HG02763 (cell line): ENCODE measurements around the gene KCNQ1.

ENCODE experiments used
- ATAC-seq: cut with Tn5 transposase; IDR thresholded peaks from one replicate; pipeline ENCODE4 v1.9.1; 2021; ENCODE audit warnings: mild to moderate bottlenecking, moderate library complexity; ENCODE audit not compliant: unreplicated experiment

The KCNQ1 gene

GRCh38 chr11:2507945-2508749 is 63.3 kb downstream of the KCNQ1 start:
- ATAC-seq = no peak

DNA sequence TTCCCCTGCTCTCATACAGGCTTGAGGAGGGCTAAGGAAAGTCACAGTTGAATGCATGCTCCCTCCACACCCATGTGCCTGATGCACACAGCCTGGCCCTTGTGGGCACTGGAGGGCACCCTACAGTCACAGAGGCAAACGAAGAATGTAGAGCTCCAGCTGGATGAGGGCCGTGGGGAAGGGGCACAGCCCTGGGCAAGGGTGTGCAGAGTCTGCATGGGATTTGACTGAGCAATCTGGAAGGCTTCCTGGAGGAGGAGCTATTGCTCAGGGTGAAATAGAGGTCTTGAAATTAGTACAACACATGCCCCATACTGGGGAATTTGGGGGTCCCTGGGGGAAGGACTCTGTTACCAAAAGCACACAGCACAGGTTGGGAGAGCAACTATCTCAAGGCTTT is 64.0 kb downstream of the KCNQ1 start:
- no peak for ATAC-seq

DNA sequence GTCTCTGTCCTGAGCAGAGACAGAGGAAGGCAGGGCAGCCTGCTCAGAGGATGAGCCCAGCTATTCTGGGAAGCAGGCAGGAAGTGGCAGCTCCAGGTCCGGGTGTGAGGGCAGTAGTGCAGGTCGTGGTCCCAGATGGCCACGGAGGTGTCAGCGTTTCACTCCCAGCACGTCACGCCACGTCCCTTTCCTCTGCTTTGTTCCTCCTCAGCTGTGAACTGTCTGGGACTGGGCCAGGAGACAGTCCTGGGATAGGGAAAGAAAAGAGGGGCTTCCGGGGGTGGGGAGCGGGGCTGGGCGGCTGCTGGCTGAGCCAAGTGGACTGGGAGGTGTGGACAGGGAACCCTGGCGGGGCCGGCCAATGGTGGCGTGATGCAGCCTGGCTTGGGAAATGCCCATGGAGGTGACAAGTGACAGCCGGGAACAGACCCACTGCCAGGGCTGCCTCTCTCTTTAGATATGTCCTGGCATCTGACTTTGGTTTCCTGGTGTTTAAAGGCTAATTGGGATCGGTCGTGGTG is 64.7 kb downstream of the KCNQ1 start:
- ATAC-seq = no peak

DNA sequence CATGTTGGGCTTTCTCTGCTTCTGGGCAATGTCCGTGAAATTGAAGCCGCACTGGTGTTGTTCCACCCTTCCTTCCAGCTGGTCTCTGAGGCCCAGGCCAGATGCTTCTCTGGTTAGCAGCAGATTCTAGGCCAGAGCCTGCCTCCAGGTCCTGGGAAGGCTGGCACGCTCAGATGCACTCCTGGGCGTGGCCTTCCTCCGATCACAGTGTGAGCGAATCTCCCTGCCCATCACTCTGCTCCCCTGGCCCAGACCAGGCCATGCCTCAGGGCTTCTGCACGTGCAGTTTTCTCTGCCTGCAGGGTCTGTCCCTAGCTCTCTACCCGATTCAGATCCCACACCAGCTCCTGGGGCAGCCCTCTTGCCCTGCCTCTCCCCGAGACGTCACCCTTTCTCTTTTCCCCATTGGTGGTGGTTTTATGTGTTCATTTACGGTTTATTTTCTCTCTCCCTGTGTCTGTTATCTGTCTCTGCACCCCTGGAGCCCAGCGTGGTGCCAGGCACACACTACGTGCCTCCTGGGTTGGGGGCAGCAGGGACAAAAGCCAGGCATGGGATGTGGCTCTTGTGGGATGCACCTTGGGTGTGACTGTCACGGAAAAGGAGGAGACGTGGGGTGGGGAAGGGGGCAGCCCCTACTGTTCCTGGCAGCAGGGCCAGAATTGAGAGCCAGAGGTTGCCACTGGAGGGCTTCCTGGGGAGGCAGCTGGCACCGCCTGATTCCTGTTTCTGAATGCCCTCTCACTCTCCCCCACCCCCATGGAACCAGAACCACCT is 66.0 kb downstream of the KCNQ1 start:
- ATAC-seq = no peak

DNA sequence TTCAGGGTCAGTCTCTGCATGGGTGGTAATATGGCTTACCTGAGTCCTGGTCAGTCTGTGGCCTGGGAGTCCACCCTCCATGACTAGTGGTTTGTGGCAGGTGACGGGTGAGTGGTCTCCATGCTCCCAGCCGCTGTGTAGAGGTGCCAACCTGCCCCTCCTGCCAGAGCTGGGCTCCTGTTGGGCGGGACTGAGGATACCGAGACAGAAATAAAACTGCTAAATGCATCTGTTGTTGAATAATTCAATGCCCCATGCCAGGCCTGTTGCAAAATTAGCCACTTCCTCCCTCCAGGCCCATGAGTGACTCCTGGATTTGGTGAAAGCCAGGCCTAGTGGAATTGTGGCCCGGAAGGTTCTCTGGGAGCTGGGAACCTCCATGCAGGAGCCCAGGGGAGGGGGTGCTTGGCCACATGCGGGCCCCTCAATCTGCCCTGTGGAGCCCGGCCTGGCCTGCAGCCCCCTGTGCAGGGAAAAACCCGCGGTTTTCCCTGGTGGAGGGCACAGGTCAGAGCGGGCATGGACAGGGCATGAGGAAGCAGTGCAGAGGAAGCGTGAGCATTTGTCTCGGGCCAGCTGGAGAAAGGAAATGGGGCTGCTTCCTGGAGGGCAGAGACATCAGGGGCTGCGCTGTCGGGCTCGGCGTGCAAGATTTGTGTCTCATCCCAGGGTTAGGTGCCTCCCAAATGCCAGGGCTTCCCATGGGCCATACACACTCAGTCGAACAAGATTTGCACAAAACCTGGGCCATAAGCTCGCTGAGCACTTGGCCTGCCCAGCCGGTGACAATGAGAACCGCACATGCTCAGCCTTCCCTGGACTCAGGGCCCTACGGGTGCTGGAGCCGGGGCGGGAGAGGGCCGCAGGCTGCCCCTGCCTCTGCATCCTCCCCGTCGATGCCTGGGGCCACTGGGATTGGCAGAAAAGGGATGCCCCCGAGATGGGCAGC is 66.9 kb downstream of the KCNQ1 start:
- no peak for ATAC-seq

DNA sequence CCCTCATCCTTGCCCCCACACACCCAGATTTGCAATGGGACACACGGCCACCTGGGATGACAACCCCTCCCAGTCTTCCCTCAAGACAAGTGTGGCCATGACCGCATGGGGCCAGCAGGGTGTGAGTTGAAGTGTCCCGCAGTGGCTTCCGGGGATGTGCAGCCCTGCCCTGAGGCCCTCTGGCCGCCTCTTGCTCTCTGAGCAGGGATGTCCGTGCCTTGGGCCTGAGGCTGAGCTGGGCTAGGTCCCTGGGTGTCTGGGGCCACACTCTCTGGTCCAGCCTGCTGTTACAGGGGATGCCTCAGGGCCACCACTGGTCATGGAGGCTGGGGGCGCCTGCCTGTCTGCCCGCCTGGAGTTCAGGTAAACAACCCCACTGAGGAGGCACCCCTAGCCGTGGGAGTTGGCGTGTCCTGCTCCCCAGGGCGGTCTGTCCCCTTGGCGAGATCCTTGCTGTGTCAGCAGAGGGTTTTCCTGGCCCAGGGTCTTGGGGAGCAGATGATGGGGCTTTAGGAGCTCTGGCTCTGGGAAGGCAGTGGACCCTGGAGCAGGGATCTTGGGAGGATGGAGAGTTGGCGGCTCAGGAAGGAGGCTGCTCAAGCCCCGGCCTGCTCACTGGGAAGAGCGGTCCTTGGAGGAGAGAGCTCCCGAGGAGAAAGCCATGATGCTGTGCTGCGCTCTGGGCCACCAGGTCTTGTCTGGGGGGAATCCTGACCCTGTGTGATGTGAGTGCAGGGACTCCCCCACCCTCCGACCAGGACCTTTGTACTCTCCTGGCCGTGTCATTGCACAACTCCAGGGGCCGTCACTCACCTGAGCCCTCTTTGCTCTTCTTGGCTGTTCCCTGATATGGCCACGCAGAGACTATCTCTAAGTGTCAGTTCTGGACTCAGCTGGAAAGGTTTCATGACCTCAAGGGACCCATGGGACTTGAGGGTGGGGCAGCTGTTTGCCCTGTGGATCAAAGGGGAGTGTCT is 67.9 kb downstream of the KCNQ1 start:
- ATAC-seq = no peak

DNA sequence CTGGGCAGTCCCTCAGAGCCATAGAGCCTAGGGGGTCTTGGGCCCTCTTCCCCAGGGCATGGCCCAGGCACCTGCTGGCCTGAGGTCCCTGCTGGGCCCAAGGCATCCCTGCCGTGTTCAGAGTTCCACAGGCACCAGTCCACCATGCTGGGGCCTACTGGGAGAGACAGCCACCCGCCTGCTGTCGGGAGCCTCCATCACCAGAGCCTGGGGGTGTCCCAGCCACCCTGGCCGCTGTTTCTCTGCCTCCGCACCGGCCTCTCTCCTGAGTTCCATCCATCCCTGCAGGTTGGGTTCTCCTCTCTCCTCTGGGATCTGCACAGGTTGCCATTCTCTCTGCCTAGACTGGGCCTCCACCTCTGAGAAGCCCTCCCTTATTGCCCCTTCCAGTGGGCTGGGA is 68.6 kb downstream of the KCNQ1 start:
- ATAC-seq = no peak

GRCh38 chr11:2515401-2516275 is 70.8 kb downstream of the KCNQ1 start:
- ATAC-seq = no peak

DNA sequence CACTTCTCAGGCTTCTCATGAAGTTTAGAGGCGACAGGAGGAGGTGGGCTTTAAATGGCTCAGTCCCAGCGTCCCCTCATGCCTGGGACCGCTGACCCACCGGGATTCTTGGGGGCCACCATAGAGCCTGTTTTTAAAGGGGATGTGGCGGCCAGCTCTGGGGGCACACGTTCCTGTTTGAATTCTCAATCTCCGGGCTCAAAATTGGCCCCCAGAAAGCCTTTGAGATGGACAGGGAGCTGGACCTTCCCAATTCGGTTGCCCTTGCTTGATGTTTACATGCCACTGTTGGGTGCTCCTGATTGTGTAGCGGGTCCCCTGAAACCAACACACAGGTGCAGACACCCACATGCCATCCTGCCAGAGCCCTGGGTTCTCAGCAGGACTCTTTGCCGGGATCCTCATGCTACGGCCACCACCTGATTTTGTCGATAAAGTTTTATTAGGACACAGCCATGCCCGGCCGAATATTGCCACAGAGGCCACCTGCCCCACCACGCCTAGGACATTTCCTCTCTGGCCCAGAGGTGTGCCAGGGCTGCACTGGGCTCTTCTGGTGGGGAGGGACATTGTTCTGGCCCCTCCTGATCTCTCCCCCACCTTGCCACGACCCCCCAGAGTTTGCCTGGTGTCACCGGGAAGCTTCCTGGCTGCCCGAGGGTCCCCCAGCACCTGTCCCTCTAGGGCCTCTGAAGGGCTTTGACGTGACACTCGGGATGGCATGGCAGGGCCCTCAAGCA is 71.6 kb downstream of the KCNQ1 start:
- ATAC-seq = no peak

DNA sequence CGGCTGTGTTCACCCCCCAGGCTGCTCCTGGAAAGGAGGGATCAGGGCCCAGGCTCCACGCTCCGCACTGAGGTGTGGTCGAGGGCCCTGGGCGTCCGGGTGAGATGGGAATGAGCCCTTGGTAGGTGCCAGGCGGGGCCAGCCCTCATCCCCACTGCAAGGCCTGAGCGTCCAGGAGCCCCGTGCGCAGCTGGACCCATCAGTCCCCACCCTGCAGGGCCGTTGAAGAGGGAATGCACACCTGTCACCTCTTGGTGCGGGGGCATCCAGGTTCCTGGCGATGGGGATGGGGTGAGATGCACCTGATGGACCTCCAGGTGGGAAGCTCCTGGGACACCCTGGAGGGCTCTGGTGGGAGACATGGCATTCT is 72.2 kb downstream of the KCNQ1 start:
- no peak for ATAC-seq

DNA sequence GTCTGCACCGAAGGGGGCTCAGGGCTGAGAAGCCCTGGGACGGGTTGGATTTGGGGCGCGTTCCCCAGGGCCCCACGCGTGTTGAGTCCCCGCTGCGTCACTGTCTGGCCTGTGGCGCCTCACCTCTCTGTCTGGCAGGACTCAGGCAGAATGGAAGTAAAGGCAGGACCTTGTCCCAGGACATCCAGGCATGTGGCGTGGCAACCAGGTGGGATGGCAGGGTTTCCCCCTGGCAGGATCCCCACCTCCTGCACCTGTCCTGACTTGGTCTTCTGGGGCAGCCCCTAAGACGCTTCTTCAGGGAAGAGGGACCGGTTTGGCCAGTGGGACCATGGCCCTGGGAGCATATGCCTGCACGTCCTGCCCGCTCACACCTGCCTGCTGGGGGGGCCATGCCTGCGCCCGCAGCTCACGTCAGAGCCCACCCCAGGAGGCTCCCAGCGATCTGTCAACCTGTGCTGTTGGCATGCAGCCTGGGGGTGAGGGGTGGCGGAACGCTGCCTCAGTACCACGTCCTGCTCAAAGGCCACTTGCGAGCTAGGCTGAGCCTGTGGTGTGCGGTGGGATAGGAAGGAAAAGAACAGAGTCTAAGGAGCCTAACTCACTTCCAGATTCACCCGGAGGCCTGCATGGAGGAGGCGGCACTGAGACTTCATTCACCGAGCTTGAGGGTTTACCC is 72.7 kb downstream of the KCNQ1 start:
- no peak for ATAC-seq

GRCh38 chr11:2518111-2518982 is 73.5 kb downstream of the KCNQ1 start:
- no peak for ATAC-seq

DNA sequence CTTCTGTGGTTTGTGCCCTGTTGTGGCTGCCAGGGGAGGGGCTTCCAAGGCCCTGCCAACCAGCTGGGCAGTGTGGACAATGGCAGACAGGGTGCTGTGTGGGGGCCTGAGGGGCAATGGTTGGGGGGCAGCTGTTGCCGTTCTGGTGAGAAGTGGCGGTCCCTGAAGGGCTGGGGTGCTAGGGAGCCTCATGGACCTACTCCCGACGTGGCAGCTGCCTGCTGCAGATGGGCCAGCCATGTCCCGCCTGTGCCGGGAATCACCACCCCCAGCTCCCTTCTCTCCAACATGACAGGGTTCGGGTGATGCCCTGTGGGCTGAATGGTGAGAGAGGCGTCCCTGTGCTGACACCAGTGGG is 74.2 kb downstream of the KCNQ1 start:
- ATAC-seq = no peak

GRCh38 chr11:2519517-2519861 is 74.7 kb downstream of the KCNQ1 start:
- no peak for ATAC-seq

- ATAC-seq = no peak
These were observed 75.3 kb downstream of the KCNQ1 start for GRCh38 chr11:2519862-2520735.

DNA sequence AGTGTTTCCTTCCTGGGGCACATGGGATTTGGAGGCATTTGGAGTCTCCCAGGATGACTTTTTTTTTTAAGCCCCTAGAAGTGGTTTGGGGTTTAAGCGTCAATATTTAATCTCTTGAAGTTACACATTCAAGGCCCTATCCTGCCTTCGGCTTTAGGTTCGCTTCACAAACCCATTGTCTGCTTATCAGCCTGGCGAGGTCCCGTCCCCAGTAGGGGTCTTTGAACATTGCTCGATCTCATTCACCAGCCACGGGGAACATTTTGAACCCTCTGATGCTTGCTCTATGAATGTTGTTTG is 75.9 kb downstream of the KCNQ1 start:
- ATAC-seq = no peak
